SU-DHL-6 (cell line): ENCODE measurements around the gene RHOH.

Experiments used
- CTCF ChIP-seq: fragments of 200-600 bp; sonication (generic); IDR thresholded peaks from one replicate; pipeline ENCODE4 v1.5.1; 2017; ENCODE audit warnings: antibody characterized with exemption, mild to moderate bottlenecking, low read length, moderate library complexity; ENCODE audit not compliant: insufficient read depth, poor library complexity, severe bottlenecking
- EZH2phosphoT487 ChIP-seq: fragments of 200-600 bp; sonication (generic), shearing (Covaris generic); conservative IDR thresholded peaks from 2 replicates; pipeline ENCODE4 v1.6.1; 2018; ENCODE audit warnings: mild to moderate bottlenecking, antibody characterized with exemption, low read length, moderate library complexity, mixed read lengths

- no peak for TF ChIP-seq CTCF
- no peak for TF ChIP-seq EZH2phosphoT487
These were observed 34.6 kb downstream of the RHOH start for GRCh38 chr4:40231316-40231863.
